T follicular helper cell (primary cell): ENCODE results near the gene RFTN1.

ENCODE experiments used
- DNase-seq: peaks from one replicate; pipeline ENCODE4 v3.0.0-alpha.2; 2020; ENCODE audit warnings: low read depth
- total RNA-seq, 2 experiments: gene quantifications; one replicate each; lab custom pipeline; 2026; lab: John Stamatoyannopoulos, UW

Gene RFTN1
- total RNA-seq: 112 to 133 reads per million in 2 experiments

DNA sequence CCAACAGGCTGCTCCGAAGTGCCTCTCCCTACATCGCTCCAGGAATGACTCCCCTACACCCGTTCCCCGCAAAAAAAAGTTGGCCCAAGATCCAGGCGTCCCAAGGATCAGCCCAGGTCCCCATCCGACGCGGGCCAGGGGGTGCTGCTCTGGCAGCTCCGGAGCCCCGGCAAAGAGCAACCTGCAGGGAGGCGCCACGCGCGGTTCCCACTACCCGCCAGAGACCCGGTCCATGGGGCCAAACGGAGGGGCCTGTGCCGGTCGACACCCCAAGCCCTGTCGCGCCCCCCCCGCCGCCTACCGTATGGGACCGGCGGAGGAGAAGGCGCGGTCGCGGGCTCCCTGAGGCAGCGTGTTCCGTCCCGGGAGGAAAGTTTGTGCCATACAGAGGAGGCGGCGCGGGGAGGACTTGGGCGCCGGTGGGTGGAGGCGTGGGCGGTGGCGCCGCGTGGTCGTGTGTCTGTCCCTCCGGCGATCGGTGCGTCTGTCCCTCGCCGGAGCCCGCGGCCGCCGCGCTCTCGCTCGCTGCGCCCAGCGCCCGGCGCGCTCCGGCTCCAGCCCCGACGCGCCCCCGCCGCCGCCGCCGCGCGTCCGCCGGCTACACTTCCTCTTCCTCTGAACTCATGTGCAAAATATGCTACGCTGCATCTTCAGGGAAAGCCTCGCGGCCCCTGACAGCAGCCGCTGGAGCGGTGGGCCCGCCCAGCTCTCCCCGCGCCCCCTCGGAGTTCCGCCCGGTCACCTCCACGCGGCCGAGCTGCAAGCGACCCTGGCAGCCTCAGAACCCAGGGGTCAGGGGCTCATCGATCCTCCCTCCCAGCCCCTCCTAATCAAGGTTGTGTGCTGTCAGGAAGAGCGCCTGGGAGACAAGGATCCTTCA is at the start of gene RFTN1:
TSS of gene RFTN1 (minus strand) at position 559 of the 880 bp plus-strand sequence. CDS start 19,830 bp downstream, outside the sequence.
- peak; percentile 25 for DNase-seq

DNA sequence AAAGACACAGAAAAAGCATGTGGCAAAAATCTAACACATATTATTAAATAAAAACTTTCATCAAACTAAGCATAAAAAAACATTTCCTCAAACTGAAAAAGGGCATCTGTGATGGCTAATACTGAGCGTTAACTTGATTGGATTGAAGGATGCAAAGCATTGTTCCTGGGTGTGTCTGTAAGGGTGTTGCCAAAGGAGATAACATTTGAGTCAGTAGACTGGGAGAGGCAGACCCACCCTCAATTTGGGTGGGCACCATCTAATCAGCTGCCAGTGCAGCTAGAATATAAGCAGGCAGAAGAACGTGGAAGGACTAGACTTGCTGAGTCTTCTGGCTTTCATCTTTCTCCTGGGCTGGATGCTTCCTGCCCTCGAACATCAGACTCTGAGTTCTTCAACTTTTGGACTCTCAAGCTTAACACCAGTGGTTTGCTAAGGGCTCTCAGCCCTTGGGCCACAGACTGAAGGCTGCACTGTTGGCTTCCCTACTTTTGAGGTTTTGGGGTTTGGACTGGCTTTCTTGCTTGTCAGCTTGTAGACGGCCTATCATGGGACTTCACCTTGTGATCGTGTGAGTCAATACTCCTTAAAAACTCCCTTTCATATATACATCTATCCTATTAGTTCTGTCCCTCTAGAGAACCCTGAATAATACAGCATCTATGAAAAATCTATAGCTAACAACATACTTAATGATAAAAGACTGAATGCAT is 46.3 kb upstream of the RFTN1 start:
- DNase-seq: no peak

GRCh38 chr3:16554126-16554525 is 40.6 kb upstream of the RFTN1 start:
- no peak for DNase-seq

GRCh38 chr3:16552757-16553156 is 39.3 kb upstream of the RFTN1 start:
- no peak for DNase-seq

- no peak for DNase-seq
These were observed 38.0 kb upstream of the RFTN1 start for GRCh38 chr3:16551342-16551976.

DNA sequence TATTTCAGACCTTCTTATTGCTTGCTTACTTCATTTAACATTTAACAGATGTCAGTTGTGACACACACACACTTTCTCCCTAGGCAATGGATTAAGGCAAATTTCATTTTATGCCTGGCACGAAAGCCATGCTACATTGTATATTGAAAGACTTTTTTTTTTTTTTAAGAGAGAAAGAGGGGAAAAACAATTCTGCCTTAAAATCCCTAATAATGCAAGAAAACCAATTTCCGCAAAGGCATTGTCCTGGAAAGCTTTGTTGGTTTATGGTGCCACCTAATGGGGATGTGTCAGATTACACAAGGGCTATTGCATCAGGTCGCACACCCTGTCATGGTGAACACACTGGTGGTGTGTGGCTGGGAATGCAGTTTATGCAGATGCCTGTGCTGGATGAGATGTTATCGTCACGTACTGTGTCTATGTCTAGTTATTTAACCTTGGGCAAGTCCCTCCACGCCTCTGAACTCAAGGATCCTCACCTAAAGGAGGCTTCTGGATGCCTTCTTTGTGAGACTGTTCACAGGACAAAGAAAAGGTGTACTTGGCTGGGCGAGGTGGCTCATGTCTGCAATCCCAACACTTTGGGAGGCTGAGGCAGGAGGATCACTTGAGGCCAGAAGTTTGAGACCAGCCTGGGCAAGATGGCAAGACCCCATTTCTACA is 37.3 kb upstream of the RFTN1 start:
- DNase-seq: peak; percentile 65

GRCh38 chr3:16550305-16550675 is 36.8 kb upstream of the RFTN1 start:
- no peak for DNase-seq

GRCh38 chr3:16548721-16549120 is 35.2 kb upstream of the RFTN1 start:
- DNase-seq: no peak

GRCh38 chr3:16547561-16548357 is 34.3 kb upstream of the RFTN1 start:
- DNase-seq: no peak

GRCh38 chr3:16546186-16547010 is 32.9 kb upstream of the RFTN1 start:
- no peak for DNase-seq

DNA sequence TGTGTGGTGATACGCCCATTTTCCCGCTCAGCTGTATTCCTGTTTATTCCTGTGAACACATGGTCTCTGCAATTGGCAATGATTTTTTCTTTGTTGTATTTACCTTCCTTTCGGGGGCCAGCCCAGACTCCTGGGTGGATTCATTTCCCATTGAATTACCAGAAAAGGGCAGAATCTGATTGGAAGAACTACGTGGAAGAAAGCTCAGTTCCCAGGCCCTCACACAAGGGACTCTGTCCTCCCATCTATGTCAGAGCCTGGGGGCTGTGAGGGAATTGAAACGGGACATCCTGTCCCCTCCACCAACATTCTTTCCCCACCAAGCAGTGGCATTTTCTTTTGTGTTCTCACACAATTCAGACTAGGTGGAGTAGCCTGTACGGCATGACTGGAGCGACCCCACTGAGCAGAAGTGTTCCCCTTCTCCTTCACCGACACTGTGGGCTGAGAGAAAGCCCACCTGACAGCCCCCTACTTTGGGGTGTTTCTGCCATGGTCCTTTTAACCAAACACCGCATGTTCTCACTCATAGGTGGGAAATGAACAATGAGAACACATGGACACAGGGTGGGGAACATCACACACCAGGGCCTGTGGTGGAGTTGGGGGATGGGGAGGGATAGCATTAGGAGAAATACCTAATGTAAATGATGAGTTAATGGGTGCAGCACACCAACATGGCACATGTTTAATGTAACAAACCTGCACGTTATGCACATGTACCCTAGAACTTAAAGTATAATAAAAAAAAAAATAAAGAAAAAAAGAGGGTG is 32.1 kb upstream of the RFTN1 start:
- DNase-seq: no peak

GRCh38 chr3:16543242-16543864 is 29.9 kb upstream of the RFTN1 start:
- DNase-seq: no peak

GRCh38 chr3:16538507-16538906 is 25.0 kb upstream of the RFTN1 start:
- no peak for DNase-seq

- no peak for DNase-seq
These were observed 23.5 kb upstream of the RFTN1 start for GRCh38 chr3:16536996-16537395.

GRCh38 chr3:16536344-16536663 is 22.8 kb upstream of the RFTN1 start:
- no peak for DNase-seq

GRCh38 chr3:16534640-16535262 is 21.3 kb upstream of the RFTN1 start:
- no peak for DNase-seq

DNA sequence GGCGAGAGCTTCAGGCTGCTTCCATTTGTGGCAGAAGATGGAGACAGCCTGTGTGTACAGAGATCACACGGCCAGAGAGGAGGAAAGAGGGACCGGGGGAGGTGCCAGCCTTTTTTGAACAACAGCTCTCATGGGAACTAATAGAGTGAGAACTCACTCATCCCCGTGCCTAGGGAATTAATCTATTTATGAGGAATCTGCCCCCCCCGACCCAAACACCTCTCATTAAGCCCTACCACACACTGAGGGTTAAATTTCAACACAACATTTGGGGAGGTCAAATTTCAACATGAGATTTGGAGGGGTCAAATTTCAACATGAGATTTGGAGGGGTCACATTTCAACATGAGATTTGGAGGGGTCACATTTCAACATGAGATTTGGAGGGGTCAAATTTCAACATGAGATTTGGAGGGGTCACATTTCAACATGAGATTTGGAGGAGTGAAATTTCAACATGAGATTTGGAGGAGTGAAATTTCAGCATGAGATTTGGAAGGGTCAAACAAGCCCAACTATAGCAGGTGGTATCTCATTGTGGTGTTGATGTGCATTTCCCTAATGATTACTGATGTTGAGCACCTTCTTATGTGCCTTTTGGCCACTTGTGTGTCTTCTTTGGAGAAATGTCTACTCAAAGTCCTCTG is 20.6 kb upstream of the RFTN1 start:
- no peak for DNase-seq

- DNase-seq: no peak
These were observed 15.8 kb upstream of the RFTN1 start for GRCh38 chr3:16529264-16529663.
